Measurements from ENCODE around the gene CD68.

Gene CD68

DNA sequence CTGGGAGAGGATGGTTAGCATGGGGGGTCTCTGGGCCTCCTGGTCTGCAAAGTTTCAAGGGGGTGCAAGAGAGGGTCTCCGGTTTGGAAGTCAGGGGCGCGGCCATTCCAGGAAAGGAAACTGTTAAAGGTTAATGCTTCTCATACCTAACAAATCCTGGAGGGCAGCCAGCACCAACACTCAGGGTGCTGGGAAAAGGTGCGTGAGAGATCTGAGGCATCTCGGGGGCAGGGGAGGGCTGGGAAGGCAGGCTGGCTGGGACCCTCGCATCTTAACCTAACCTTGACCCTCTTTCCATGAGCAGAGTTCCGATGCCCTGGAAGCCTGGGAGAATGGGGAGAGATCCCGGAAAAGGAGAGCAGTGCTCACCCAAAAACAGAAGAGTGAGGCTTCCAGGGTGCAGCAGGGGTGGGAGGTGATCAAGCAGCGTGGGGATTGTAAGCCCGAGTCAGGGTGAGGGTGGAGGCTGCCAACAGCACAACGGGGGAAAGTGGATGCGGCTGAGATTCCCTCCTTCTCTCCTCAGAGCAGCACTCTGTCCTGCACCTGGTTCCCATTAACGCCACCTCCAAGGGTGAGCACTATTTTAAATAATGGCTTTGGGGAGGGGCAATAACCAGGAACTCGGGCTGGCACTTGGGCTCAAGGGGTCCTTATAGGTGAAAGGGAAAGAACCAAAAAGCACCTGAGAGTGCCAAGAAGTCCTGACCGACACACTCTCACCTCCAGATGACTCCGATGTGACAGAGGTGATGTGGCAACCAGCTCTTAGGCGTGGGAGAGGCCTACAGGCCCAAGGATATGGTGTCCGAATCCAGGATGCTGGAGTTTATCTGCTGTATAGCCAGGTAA lies 19.9 kb upstream of the CD68 start:
- no peak for DNase-seq

- peak; percentile 32 for DNase-seq
Measured at GRCh38 chr17:7560172-7561027, 19.0 kb upstream of the CD68 start.

- peak; percentile 55 for DNase-seq
Measured at GRCh38 chr17:7561028-7561575, 18.3 kb upstream of the CD68 start.

DNA sequence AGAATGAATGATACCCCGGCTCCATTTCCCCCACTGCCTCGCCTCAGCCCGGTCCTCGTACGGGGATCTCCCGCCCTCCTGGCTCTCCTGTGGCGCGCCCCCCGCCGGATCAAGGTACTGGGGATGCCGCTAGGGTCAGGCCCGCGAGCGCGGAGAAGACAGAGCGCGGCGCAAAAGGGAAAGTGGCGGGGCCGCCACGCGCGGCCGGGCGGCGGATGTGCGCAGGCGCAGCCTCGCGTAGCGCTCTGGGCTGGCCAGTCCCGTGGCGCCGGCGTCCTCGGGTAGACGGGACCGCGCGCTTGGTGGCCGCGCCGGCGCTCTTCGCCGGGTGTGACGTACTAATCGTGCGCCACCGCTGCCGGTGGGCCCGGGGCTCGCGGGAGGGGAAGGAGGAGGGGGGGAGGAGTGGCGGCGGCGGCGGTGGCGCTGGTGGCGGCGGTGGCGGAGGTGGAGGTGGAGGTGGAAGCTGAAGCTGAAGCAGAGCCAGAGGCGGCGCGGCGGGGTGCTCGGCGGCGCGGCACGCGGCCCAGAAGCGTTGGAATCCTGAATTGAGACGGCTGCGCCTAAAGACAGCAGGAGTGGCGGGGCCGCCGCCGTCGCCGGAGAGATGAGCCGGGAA lies 17.7 kb upstream of the CD68 start, which contains the start of gene SENP3:
Gene SENP3, plus strand, starts transcription at position 331 of the 619 bp plus-strand sequence. CDS start 1,158 bp downstream, outside the sequence.
- DNase-seq: peak; percentile 63

DNA sequence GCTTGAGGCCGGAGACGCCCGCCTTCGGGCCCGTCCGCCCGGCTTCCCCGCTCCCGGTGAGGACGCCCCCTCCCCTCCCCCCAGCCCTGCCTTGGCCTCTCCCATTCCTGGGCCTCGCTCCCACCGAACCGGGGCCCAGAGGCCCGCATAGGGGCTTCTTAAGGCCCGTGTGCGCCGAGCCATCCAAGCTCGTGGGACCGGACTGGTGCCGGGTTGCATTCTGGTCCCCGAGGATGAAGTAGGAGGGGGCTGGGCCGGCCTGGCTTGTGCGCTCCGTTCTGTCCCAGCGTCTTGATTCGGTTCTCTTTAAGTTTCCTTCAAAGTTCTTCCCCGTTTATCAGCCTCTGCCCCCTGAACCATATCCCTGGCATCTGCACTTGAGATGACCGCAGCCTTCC lies 17.2 kb upstream of the CD68 start:
- no peak for DNase-seq

DNA sequence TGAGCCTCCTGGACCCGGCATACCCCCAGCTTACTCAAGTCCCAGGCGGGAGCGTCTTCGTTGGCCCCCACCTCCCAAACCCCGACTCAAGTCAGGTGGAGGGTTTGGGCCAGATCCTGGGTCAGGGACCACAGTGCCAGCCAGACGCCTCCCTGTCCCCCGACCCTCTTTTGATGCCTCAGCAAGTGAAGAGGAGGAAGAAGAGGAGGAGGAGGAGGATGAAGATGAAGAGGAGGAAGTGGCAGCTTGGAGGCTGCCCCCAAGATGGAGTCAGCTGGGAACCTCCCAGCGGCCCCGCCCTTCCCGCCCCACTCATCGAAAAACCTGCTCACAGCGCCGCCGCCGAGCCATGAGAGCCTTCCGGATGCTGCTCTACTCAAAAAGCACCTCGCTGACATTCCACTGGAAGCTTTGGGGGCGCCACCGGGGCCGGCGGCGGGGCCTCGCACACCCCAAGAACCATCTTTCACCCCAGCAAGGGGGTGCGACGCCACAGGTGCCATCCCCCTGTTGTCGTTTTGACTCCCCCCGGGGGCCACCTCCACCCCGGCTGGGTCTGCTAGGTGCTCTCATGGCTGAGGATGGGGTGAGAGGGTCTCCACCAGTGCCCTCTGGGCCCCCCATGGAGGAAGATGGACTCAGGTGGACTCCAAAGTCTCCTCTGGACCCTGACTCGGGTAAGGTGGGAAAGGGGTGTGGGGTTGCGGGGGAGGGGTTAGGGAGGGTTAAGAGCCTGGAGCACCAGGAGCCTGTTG lies 16.1 kb upstream of the CD68 start:
- DNase-seq: no peak

- no peak for DNase-seq
Measured at GRCh38 chr17:7569571-7569970, 9.9 kb upstream of the CD68 start.

- DNase-seq: no peak
Measured at GRCh38 chr17:7570351-7570750, 9.1 kb upstream of the CD68 start.

GRCh38 chr17:7572338-7572587 lies 7.2 kb upstream of the CD68 start:
- no peak for DNase-seq

DNA sequence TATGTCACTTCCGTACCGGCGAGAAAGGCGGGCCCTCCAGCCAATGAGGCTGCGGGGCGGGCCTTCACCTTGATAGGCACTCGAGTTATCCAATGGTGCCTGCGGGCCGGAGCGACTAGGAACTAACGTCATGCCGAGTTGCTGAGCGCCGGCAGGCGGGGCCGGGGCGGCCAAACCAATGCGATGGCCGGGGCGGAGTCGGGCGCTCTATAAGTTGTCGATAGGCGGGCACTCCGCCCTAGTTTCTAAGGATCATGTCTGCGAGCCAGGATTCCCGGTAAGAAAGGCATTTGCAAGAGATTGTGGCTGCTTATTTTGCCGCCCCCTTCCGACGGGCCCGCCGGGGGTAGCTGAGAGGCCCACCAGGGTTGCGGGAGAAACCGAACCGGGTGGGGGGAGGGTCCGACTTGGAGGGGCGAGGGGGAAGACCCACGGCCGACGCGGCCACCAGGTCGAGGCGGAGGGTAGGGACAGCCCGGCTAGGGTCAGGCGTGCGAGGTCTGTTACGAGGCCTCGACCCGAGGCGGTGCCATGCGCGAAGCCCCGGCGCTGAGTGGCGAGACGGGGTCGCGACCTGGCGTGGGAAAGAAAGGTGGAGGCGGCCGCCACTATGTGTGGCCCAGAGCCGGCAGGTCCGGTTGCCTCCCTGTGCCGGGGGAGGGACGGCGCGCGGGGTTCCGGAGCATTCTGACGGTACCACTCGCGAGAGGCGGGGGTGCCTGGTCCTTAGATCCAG lies 6.7 kb upstream of the CD68 start:
- peak; percentile 89 for DNase-seq

DNA sequence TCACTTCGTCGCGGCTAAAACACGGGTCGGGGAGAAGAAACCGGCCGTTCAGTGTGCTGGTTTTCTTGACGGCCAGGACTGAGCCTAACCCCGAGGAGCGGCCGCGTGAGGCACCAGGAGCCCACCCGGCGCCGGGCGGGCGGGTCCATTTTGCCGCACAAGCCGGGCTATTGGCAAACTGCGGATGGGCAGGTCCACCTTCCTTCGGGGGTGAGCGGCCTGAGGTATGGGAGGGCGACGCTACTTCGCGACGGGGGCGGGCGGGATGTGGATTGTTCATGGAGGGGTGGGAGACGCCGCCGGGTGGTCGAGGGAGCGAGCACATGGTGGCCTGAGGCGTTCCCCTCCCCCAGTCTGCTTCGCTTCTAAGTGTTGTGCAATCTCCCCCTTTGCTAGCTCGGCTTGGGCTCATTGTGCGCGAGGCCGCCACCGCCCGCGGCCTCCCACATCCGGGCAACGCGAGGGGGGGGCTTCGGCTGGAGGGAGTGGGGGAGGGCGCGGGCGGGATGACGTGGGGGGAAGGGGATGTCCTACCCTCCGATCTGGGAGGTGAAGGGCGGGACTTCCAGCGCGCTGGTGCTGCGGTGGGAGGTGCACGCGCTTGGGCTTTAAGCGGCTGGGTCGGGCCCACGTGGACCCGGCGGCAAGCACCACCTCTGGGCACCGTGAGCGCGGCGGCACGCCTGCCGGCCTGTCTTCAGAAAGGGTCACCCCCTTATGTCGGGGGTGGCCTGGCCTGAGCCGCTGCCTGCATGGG lies 5.9 kb upstream of the CD68 start:
- DNase-seq: peak; percentile 39

- DNase-seq: no peak
Measured at GRCh38 chr17:7574176-7574953, 5.1 kb upstream of the CD68 start.

- no peak for DNase-seq
Measured at GRCh38 chr17:7575481-7575883, 4.0 kb upstream of the CD68 start.

- no peak for DNase-seq
Measured at GRCh38 chr17:7575959-7576358, 3.5 kb upstream of the CD68 start.

GRCh38 chr17:7576432-7576937 lies 3.0 kb upstream of the CD68 start:
- no peak for DNase-seq

DNA sequence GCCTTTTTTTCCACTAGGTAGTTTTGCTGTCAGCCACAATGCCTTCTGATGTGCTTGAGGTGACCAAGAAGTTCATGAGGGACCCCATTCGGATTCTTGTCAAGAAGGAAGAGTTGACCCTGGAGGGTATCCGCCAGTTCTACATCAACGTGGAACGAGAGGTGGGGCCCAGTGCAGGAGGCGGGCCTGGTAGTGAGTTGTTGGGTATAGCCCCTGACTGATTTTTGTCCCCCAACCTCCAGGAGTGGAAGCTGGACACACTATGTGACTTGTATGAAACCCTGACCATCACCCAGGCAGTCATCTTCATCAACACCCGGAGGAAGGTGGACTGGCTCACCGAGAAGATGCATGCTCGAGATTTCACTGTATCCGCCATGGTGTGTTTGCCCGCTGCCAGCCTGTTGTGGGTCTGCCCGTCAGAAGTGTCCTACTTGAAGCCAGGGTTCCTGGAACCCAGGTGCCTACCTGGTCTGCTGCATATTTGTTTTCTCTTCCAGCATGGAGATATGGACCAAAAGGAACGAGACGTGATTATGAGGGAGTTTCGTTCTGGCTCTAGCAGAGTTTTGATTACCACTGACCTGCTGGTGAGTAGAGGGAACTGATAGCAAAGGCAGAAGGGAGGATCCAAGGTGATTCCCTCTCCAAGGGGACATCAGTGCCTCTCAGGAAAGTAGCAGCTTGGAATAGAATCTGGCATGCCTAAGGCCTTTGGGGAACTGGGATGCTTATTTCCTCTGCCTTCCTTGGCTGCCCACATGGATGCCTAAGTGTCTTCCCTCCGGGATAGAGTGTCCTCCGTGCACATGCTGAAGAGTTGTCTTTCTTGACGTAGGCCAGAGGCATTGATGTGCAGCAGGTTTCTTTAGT lies 1.9 kb upstream of the CD68 start:
- no peak for DNase-seq

DNA sequence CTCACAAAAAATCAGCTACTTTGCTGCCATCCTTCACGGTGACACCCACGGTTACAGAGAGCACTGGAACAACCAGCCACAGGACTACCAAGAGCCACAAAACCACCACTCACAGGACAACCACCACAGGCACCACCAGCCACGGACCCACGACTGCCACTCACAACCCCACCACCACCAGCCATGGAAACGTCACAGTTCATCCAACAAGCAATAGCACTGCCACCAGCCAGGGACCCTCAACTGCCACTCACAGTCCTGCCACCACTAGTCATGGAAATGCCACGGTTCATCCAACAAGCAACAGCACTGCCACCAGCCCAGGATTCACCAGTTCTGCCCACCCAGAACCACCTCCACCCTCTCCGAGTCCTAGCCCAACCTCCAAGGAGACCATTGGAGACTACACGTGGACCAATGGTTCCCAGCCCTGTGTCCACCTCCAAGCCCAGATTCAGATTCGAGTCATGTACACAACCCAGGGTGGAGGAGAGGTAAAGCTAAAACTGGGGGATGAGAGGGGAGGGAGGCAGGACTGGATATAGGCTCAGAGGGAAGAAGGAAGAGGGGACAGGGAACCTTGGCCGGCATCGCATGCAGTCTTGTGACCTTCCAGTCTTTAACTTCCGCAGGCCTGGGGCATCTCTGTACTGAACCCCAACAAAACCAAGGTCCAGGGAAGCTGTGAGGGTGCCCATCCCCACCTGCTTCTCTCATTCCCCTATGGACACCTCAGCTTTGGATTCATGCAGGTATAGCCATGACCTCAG lies 581 bp downstream of the CD68 start:
- no peak for DNase-seq
